ENCODE results near the gene SMOC2.

The SMOC2 gene

DNA sequence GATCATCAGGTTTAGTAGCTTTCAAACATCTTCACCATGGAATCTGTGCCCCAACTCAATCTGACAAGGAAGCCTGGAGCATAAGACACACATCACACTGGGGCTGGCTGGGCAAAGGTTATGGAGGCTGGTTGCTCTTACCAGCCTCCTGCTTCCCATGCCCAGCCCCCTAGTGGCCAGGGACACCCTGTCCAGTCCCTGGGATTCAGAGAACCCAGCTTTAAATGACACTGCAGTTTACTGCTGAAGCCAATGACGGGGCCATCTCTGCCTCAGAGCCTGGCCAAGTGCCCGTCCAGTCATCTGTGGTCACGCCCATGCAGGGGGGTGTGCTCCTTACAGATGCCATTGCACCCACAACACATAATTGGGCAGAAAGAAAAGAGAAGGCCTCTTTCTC, 272.9 kb downstream of the SMOC2 start:
- DNase-seq (ENCODE audit: low read depth), result no peak

DNA sequence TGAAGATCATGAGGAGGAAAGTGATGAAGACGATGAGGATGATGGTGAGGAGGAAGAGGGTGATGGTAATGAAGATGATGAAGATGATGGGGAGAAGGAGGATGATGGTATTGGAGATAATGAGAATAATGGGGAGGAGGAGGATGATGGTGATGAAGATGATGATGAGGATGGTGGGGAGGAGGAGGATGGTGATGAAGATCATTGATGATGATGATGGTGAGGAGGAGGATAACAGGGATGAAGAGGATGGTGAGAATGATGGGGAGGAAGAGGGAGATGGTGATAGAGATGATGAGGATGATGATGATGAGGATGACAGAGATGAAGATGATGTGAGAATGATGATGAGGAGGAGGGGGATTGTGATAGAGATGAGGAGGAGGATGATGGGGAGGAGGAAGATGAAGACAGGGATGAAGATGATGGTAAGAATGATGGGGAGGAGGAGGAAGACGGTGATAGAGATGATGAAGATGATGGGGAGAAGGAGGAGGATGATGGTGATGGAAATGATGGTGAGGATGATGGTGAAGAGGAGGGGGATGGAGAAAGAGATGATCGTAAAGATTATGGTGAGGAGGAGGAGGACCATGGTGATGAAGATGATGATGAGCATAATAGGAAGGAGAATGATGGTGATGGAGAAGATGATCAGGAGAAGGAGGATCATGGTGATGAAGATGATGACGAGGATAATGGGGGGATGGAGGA, 273.7 kb downstream of the SMOC2 start:
- no peak for DNase-seq (ENCODE audit: low read depth)

DNA sequence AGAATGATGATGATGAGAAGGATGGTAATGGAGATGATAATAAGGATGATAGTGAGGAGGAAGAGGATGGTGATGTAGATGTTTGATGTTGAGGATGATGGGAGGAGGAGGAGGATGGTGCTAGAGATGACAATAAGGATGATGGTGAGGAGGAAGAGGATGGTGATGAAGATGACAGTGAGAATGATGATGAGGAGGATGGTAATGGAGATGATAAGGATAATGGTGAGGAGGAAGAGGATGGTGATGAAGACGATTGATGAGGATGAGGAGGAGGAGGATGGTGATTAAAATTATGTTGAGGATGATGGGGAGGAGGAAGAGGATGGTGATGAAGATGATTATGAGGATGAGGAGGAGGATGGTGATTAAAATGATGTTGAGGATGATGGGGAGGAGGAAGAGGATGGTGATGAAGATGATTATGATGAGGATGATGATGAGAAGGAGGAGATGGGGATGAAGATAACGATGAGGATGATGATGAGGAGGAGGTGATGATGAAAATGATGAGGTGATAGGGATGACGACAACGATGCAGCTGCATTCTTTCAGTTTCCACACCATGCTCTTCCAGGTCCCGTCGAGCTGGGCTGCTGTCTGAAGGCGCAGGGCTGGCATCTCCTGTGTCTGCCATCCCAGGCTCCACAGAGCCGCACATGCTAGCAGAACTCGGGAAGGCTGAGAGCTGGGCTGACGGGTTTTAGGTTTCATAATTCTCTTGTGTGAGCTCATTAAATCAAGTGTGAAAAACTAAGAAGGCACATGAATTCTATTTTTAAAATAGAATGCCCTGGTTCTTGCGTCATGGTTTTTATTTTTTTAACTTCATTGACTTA, 274.9 kb downstream of the SMOC2 start:
- DNase-seq (ENCODE audit: low read depth), result no peak

DNA sequence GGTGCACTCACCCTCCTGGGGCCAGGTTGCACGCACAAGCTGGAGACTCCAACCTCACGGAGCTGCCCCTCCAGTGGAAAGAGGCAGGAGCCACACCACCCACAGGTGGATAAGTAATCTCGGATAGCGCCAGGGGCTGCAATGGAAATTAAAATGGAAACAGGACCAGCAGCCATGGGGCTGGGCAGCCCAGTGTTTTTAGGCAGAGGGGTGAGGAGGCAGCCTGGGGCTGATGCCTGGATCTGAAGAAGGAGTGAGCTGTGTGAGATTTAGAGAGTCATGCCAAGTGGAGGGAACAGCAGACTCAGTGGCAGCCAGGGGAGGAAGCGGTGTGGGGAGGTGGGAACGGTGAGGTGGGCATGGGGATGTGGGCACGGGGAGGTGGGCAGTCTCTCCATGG, 275.6 kb downstream of the SMOC2 start:
- DNase-seq (ENCODE audit: low read depth), result no peak

DNA sequence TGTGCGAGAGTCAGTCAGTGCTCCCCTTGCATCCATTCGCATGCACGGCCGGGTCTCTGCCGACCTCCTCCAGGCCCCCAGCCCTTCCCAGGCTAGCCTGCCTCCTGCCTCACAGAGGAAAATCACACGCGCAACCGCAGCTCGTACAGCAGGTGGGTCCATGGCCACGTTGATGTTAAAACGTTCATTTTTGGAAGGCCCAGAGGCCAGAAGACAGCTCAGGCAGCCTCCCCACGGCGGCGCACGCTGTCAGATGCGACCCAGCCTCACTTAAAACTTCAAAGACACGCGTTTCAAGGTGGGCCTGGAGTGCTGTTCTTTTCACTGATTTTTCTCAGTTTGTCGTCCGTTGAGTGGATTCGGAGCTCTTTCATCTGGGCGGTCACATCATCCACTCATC, 276.5 kb downstream of the SMOC2 start:
- no peak for DNase-seq (ENCODE audit: low read depth)
